ENCODE measurements around the gene SCFD2. TPM values are rescaled to one million over a fixed set of nuclear protein-coding genes. Genes with fewer than 3 reads are reported as not detected.

Gene SCFD2
- total RNA-seq, 1 experiment from 2014 or later, result 12.4 TPM

DNA sequence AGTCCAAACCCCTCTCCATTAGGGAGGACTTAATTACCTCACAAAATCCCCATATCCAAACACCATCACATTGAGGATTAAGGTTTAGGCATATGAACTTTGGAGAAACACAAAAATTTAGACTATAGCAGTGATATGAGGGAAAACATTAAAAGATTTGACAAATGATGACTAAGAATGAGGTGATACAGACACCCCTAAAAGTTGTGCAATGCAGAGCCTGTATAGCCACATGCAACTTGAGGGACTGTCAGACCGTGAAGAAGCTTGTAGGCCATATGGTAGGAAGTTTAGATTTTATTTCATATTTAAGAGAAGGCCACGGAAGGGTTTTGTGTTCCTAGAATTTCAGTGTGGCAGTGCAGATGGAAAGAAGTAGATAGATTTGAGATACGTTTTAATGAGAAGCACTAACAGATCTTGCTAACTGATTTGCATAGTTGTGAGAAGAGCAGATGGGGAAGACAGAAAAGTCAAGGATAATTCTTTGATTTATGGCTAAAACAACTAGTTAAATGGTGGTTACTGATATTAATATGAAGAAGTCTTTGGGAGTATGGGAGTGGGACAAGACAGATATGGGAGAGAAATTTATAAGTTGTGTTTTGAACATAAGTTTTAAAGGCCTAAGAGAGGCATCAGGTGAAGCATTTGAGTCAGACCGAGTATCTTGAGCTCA lies 6.1 kb upstream of the SCFD2 start:
- ChIA-PET CTCF (no interaction called here), POLR2A (no interaction called here)
- Mint-ChIP-seq H3K27ac (no peak overlapping the region), H3K36me3 (no peaks in the 10 kb centered on the region), H3K4me1 (peaks cover 4% of the 10 kb centered on the region), H3K9me3 (peaks cover under 1% of the 10 kb centered on the region; the same call in 1 of the 2 replicates), H3K27me3 (ENCODE audit: low read depth) (peaks cover 73% of the 10 kb centered on the region), H3K4me3 (no peak overlapping the region)
- TF ChIP-seq GTF2I (CRISPR knock-in tag; conservative IDR thresholded peaks at IDR 0.05) (no peak), ZNF423 (CRISPR knock-in tag; IDR thresholded peaks at IDR 0.05) (no peak), JAZF1 (CRISPR knock-in tag; IDR thresholded peaks at IDR 0.05) (no peak)
- TF ChIP-seq, protein P1, sequence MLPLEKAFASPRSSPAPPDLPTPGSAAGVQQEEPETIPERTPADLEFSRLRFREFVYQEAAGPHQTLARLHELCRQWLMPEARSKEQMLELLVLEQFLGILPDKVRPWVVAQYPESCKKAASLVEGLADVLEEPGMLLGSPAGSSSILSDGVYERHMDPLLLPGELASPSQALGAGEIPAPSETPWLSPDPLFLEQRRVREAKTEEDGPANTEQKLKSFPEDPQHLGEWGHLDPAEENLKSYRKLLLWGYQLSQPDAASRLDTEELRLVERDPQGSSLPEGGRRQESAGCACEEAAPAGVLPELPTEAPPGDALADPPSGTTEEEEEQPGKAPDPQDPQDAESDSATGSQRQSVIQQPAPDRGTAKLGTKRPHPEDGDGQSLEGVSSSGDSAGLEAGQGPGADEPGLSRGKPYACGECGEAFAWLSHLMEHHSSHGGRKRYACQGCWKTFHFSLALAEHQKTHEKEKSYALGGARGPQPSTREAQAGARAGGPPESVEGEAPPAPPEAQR (CRISPR knock-in tag; IDR thresholded peaks at IDR 0.05), result no peak
- TF ChIP-seq, protein P2, sequence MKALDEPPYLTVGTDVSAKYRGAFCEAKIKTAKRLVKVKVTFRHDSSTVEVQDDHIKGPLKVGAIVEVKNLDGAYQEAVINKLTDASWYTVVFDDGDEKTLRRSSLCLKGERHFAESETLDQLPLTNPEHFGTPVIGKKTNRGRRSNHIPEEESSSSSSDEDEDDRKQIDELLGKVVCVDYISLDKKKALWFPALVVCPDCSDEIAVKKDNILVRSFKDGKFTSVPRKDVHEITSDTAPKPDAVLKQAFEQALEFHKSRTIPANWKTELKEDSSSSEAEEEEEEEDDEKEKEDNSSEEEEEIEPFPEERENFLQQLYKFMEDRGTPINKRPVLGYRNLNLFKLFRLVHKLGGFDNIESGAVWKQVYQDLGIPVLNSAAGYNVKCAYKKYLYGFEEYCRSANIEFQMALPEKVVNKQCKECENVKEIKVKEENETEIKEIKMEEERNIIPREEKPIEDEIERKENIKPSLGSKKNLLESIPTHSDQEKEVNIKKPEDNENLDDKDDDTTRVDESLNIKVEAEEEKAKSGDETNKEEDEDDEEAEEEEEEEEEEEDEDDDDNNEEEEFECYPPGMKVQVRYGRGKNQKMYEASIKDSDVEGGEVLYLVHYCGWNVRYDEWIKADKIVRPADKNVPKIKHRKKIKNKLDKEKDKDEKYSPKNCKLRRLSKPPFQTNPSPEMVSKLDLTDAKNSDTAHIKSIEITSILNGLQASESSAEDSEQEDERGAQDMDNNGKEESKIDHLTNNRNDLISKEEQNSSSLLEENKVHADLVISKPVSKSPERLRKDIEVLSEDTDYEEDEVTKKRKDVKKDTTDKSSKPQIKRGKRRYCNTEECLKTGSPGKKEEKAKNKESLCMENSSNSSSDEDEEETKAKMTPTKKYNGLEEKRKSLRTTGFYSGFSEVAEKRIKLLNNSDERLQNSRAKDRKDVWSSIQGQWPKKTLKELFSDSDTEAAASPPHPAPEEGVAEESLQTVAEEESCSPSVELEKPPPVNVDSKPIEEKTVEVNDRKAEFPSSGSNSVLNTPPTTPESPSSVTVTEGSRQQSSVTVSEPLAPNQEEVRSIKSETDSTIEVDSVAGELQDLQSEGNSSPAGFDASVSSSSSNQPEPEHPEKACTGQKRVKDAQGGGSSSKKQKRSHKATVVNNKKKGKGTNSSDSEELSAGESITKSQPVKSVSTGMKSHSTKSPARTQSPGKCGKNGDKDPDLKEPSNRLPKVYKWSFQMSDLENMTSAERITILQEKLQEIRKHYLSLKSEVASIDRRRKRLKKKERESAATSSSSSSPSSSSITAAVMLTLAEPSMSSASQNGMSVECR (CRISPR knock-in tag; IDR thresholded peaks at IDR 0.05; ENCODE audit: borderline replicate concordance), result no peak
- TF ChIP-seq, protein P3, sequence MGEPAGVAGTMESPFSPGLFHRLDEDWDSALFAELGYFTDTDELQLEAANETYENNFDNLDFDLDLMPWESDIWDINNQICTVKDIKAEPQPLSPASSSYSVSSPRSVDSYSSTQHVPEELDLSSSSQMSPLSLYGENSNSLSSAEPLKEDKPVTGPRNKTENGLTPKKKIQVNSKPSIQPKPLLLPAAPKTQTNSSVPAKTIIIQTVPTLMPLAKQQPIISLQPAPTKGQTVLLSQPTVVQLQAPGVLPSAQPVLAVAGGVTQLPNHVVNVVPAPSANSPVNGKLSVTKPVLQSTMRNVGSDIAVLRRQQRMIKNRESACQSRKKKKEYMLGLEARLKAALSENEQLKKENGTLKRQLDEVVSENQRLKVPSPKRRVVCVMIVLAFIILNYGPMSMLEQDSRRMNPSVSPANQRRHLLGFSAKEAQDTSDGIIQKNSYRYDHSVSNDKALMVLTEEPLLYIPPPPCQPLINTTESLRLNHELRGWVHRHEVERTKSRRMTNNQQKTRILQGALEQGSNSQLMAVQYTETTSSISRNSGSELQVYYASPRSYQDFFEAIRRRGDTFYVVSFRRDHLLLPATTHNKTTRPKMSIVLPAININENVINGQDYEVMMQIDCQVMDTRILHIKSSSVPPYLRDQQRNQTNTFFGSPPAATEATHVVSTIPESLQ (CRISPR knock-in tag; IDR thresholded peaks at IDR 0.05), result no peak
- TF ChIP-seq, protein P4, sequence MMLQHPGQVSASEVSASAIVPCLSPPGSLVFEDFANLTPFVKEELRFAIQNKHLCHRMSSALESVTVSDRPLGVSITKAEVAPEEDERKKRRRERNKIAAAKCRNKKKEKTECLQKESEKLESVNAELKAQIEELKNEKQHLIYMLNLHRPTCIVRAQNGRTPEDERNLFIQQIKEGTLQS (CRISPR knock-in tag; conservative IDR thresholded peaks at IDR 0.05), result no peak
- ATAC-seq (no peak), DNase-seq (ENCODE audit: low spot score) (no peak)

DNA sequence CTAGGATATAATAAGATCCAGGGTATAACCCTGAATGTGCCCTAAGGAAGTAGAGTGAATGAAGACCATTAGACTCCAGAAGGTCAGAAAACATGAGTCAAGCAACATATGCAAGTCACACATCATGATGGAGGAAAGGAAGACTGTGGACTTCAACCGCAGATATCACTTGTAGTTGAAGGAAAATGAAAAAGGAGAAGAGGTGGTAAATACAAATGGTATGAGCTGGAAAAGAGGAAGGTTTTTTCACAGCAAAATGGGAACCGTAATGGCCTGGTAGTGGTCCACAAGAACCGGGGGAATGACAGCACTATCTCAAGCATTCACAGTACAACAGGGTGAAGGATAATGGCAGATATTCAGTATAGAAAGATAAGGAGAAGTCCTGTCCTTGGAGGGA lies 5.2 kb upstream of the SCFD2 start:
- Mint-ChIP-seq H3K27me3 (ENCODE audit: low read depth) (peaks cover 82% of the 10 kb centered on the region), H3K4me1 (peaks cover 6% of the 10 kb centered on the region), H3K27ac (no peak overlapping the region), H3K36me3 (no peaks in the 10 kb centered on the region), H3K9me3 (peaks cover 6% of the 10 kb centered on the region; the same call in 1 of the 2 replicates), H3K4me3 (no peak overlapping the region)
- DNase-seq (ENCODE audit: low spot score), result no peak
- ATAC-seq, result no peak
- TF ChIP-seq, protein P4 (CRISPR knock-in tag; conservative IDR thresholded peaks at IDR 0.05), result no peak
- no peak for TF ChIP-seq PRRX2 (CRISPR knock-in tag; IDR thresholded peaks at IDR 0.05)
- TF ChIP-seq TP53 (CRISPR knock-in tag; IDR thresholded peaks at IDR 0.05), result no peak
- TF ChIP-seq ZNF423 (CRISPR knock-in tag; IDR thresholded peaks at IDR 0.05), result no peak
- TF ChIP-seq SMAD3 (CRISPR knock-in tag; IDR thresholded peaks at IDR 0.05; ENCODE audit: borderline replicate concordance), result no peak
- no peak for TF ChIP-seq FOXP1 (CRISPR knock-in tag; IDR thresholded peaks at IDR 0.05; ENCODE audit: borderline replicate concordance)
- TF ChIP-seq SOX15 (CRISPR knock-in tag; IDR thresholded peaks at IDR 0.05), result no peak
- no peak for TF ChIP-seq TEAD1 (CRISPR knock-in tag; IDR thresholded peaks at IDR 0.05)
- no peak for TF ChIP-seq ZNF263 (CRISPR knock-in tag; IDR thresholded peaks at IDR 0.05; ENCODE audit: low read depth)
- ChIA-PET POLR2A (no interaction called here), CTCF (no interaction called here)

Data from WTC11 (cell line).